SK-N-MC (cell line): ENCODE data around the gene SARDH.

Experiments used
- DNase-seq: peaks from one replicate; pipeline ENCODE4 v3.0.0-alpha.2; 2011; ENCODE audit warnings: low read depth, low spot score
- H3K27ac ChIP-seq: fragments of 200-600 bp; sonication (generic); 2 replicates; pipeline ENCODE4 v1.5.1; 2016; ENCODE audit warnings: mixed run types
- H3K36me3 ChIP-seq: fragments of 200-600 bp; sonication (generic); 2 replicates; pipeline ENCODE4 v1.6.1; 2017; ENCODE audit warnings: antibody characterized with exemption, low read length, mixed read lengths; ENCODE audit not compliant: insufficient read depth
- H3K4me3 ChIP-seq: fragments of 200-600 bp; sonication (generic); 2 replicates; pipeline ENCODE4 v1.5.1; 2016
- H3K9ac ChIP-seq: fragments of 200-600 bp; sonication (generic); 2 replicates; pipeline ENCODE4 v1.8.0; 2017; ENCODE audit warnings: mixed run types, mixed read lengths; ENCODE audit not compliant: insufficient read length
- H3K9me3 ChIP-seq: fragments of 200-600 bp; sonication (generic); 2 replicates; pipeline ENCODE4 v1.6.1; 2017; ENCODE audit warnings: low read depth, mild to moderate bottlenecking, antibody characterized with exemption, low read length, moderate library complexity, mixed read lengths
- EZH2 ChIP-seq: fragments of 200-600 bp; sonication (generic); IDR thresholded peaks from one replicate; pipeline ENCODE4 v1.6.1; 2017; ENCODE audit warnings: antibody characterized with exemption
- FOXP2 ChIP-seq: optimal IDR thresholded peaks from 2 replicates; pipeline ENCODE3; 2011; ENCODE audit warnings: mild to moderate bottlenecking, moderate library complexity; ENCODE audit not compliant: insufficient read depth; ENCODE audit errors: extremely low read length, control extremely low read depth
- POLR2AphosphoS5 ChIP-seq: IDR thresholded peaks from 2 replicates; pipeline ENCODE4 v1.6.1; 2012; ENCODE audit warnings: mild to moderate bottlenecking, low read depth, low read length, borderline replicate concordance

Gene SARDH

GRCh38 chr9:133656211-133657119 lies 81.7 kb downstream of the SARDH start:
- H3K9me3 ChIP-seq = no peaks in the 10 kb centered on the region
- no peak overlapping the region for H3K9ac ChIP-seq
- no peak for TF ChIP-seq FOXP2
- TF ChIP-seq EZH2 = no peak
- DNase-seq = no peak
- H3K36me3 ChIP-seq = no peaks in the 10 kb centered on the region
- H3K4me3 ChIP-seq = no peak overlapping the region
- H3K27ac ChIP-seq = no peak overlapping the region

- H3K9me3 ChIP-seq = no peaks in the 10 kb centered on the region
- no peak overlapping the region for H3K27ac ChIP-seq
- TF ChIP-seq FOXP2 = no peak
- TF ChIP-seq EZH2 = no peak
- TF ChIP-seq POLR2AphosphoS5 = no peak
- no peak overlapping the region for H3K9ac ChIP-seq
- no peaks in the 10 kb centered on the region for H3K36me3 ChIP-seq
- H3K4me3 ChIP-seq = no peak overlapping the region
- no peak for DNase-seq
Measured at GRCh38 chr9:133655701-133656100, 82.5 kb downstream of the SARDH start.

GRCh38 chr9:133654736-133655657 lies 83.2 kb downstream of the SARDH start:
- Histone ChIP-seq H3K27ac (no peak overlapping the region), H3K36me3 (no peaks in the 10 kb centered on the region), H3K4me3 (no peak overlapping the region), H3K9ac (no peak overlapping the region), H3K9me3 (no peaks in the 10 kb centered on the region)
- TF ChIP-seq POLR2AphosphoS5 = no peak
- TF ChIP-seq EZH2 = no peak
- TF ChIP-seq FOXP2 = no peak
- DNase-seq = no peak

GRCh38 chr9:133653638-133654037 lies 84.5 kb downstream of the SARDH start:
- Histone ChIP-seq H3K9me3 (no peaks in the 10 kb centered on the region), H3K9ac (no peak overlapping the region), H3K4me3 (no peak overlapping the region), H3K27ac (no peak overlapping the region), H3K36me3 (no peaks in the 10 kb centered on the region)
- DNase-seq = no peak
- TF ChIP-seq EZH2 (no peak), POLR2AphosphoS5 (no peak), FOXP2 (no peak)

GRCh38 chr9:133650026-133650425 lies 88.1 kb downstream of the SARDH start:
- H3K4me3 ChIP-seq = no peak overlapping the region
- H3K9ac ChIP-seq = no peak overlapping the region
- no peaks in the 10 kb centered on the region for H3K9me3 ChIP-seq
- H3K36me3 ChIP-seq = no peaks in the 10 kb centered on the region
- DNase-seq = no peak
- no peak for TF ChIP-seq FOXP2
- no peak for TF ChIP-seq POLR2AphosphoS5
- no peak for TF ChIP-seq EZH2
- no peak overlapping the region for H3K27ac ChIP-seq

- no peak overlapping the region for H3K4me3 ChIP-seq
- H3K27ac ChIP-seq = no peak overlapping the region
- no peaks in the 10 kb centered on the region for H3K9me3 ChIP-seq
- no peak overlapping the region for H3K9ac ChIP-seq
- no peak for TF ChIP-seq POLR2AphosphoS5
- no peak for TF ChIP-seq FOXP2
- no peak for TF ChIP-seq EZH2
- H3K36me3 ChIP-seq = no peaks in the 10 kb centered on the region
- no peak for DNase-seq
Measured at GRCh38 chr9:133649194-133649593, 89.0 kb downstream of the SARDH start.

- no peak for DNase-seq
- H3K36me3 ChIP-seq = no peaks in the 10 kb centered on the region
- H3K9me3 ChIP-seq = no peaks in the 10 kb centered on the region
- H3K27ac ChIP-seq = no peak overlapping the region
- no peak overlapping the region for H3K9ac ChIP-seq
- no peak overlapping the region for H3K4me3 ChIP-seq
- TF ChIP-seq FOXP2 (no peak), EZH2 (no peak), POLR2AphosphoS5 (no peak)
Measured at GRCh38 chr9:133647765-133648469, 90.2 kb downstream of the SARDH start.

DNA sequence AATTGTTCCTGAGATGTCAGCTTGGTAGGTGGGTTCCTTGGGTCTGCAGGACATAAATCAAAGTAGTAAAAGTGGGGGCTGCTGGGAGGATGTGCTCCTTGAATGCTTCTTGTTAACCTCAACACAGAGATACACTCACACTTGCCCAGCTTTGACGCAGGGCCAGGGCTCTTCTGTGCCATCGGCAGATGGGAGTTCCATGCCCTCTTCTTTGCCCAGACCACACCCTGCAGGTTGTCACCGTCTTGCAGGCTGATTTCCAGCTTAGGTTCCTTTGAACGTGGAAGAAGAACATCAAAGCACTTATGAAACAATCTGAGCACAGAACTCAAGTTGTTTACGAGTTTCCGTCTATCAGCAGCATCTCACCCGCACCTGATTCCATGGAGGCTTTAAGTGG lies 91.0 kb downstream of the SARDH start:
- Histone ChIP-seq H3K9ac (no peak overlapping the region), H3K27ac (no peak overlapping the region), H3K9me3 (no peaks in the 10 kb centered on the region), H3K4me3 (no peak overlapping the region), H3K36me3 (no peaks in the 10 kb centered on the region)
- no peak for DNase-seq
- TF ChIP-seq EZH2 (no peak), FOXP2 (no peak), POLR2AphosphoS5 (no peak)
